Measurements from ENCODE around the gene VPS41. TPM values are rescaled to one million over a fixed set of nuclear protein-coding genes. Genes with fewer than 3 reads are reported as not detected.

VPS41 gene
- total and polyA plus RNA-seq, 4 donors = 9.2 to 24.1 (median 16.1) TPM

DNA sequence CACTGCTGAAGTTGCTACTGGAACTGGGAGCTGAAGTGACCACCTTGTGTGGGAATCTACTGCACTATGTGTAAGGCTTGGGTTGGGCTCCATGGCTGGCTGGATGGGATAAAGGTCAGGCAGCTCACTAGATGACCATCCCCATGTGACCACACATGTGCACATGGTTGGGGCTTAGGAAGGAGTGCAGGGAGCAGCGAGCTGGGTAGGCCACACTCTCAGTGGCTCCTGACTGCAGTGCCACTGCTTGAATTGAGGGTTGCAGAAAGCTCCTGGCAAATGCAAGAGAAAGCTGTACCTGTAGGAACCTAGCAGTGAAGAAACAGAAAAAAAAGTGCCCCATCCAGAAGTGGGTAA lies 230.3 kb downstream of the VPS41 start:
- H3K27ac ChIP-seq (ENCODE audit: low read depth in 1 of 2, low read length in 2 of 2) = no peak overlapping the region
- TF ChIP-seq, protein P1, sequence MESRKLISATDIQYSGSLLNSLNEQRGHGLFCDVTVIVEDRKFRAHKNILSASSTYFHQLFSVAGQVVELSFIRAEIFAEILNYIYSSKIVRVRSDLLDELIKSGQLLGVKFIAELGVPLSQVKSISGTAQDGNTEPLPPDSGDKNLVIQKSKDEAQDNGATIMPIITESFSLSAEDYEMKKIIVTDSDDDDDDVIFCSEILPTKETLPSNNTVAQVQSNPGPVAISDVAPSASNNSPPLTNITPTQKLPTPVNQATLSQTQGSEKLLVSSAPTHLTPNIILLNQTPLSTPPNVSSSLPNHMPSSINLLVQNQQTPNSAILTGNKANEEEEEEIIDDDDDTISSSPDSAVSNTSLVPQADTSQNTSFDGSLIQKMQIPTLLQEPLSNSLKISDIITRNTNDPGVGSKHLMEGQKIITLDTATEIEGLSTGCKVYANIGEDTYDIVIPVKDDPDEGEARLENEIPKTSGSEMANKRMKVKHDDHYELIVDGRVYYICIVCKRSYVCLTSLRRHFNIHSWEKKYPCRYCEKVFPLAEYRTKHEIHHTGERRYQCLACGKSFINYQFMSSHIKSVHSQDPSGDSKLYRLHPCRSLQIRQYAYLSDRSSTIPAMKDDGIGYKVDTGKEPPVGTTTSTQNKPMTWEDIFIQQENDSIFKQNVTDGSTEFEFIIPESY (IDR thresholded peaks at IDR 0.05) = no peak
- TF ChIP-seq FOXA2 (IDR thresholded peaks at IDR 0.05) (no peak), JUND (IDR thresholded peaks at IDR 0.05) (no peak), TAF1 (conservative IDR thresholded peaks at IDR 0.05) (no peak)
- TF ChIP-seq, protein P2, sequence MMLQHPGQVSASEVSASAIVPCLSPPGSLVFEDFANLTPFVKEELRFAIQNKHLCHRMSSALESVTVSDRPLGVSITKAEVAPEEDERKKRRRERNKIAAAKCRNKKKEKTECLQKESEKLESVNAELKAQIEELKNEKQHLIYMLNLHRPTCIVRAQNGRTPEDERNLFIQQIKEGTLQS (IDR thresholded peaks at IDR 0.05) = no peak
- 76% methylated on average over 1 of the region's 1 CpG for WGBS

DNA sequence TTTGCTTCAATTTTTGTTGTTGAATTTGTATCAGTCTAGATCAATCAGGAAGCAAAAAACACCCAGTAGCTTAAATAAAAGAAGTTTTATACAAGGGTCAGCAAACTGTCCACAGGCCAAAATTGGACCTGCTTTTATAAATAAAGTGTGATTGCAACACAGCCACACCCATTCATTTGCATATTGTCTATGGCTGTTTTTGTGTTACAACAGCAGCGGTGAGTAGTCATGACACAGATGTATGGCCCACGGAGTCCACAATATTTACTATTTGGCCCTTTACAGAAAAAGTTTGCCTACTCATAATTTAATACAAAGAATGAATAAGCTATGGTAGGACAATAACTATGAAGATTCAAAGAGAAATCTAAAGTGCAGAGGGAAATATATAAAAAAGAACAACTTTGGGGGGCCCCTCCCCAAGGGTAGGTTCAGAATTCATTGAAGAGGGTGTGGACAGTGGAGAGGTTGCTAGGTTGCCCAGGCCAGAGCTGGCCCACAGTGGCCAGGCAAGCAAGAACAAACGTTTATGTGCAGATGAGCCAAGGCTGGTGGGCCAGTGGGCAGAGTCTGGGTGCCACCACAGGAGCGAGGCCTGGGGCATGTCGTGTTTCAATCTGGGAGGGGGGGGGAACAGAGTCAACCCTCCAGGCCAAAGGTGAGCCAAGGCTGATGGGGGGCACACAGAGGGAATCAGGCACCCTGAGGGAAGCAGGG lies 230.9 kb downstream of the VPS41 start:
- H3K27me3 ChIP-seq (ENCODE audit: control insufficient read depth in 4 of 4, insufficient read depth in 4 of 4, low read length in 3 of 4) = no peaks in the 10 kb centered on the region
- H3K9ac ChIP-seq (ENCODE audit: low read depth in 1 of 2, low read length in 2 of 2) = no peak overlapping the region
- no peak for DNase-seq (ENCODE audit: low spot score)
- H3K27ac ChIP-seq (ENCODE audit: low read depth in 1 of 2, low read length in 2 of 2) = no peak overlapping the region
- H3K4me1 ChIP-seq (ENCODE audit: control insufficient read depth in 4 of 4, insufficient read depth in 4 of 4, low read length in 3 of 4) = no peaks in the 10 kb centered on the region
- H3K9me3 ChIP-seq (ENCODE audit: control insufficient read depth in 4 of 4, low read length in 3 of 4) = no peaks in the 10 kb centered on the region
- no peak overlapping the region for H3K4me3 ChIP-seq (ENCODE audit: low read depth in 1 of 3, low read length in 3 of 3)
- H3K36me3 ChIP-seq (ENCODE audit: control insufficient read depth in 4 of 4, insufficient read depth in 3 of 4, low read depth in 1 of 4, low read length in 3 of 4) = no peaks in the 10 kb centered on the region
- WGBS = 83% methylated on average over 5 of the region's 5 CpGs
- TF ChIP-seq FOXA2 (IDR thresholded peaks at IDR 0.05) (no peak), JUND (IDR thresholded peaks at IDR 0.05) (no peak), HNF4A (conservative IDR thresholded peaks at IDR 0.05) (no peak), HNF4G (IDR thresholded peaks at IDR 0.05) (no peak), MAX (IDR thresholded peaks at IDR 0.05) (no peak), SP1 (IDR thresholded peaks at IDR 0.05) (no peak), TAF1 (conservative IDR thresholded peaks at IDR 0.05) (no peak), RXRA (IDR thresholded peaks at IDR 0.05) (no peak)

More for the DNA sequence above, 230.3 kb downstream of the VPS41 start:
- H3K9ac ChIP-seq (ENCODE audit: low read depth in 1 of 2, low read length in 2 of 2) = no peak overlapping the region
- no peaks in the 10 kb centered on the region for H3K27me3 ChIP-seq (ENCODE audit: control insufficient read depth in 4 of 4, insufficient read depth in 4 of 4, low read length in 3 of 4)
- no peaks in the 10 kb centered on the region for H3K4me1 ChIP-seq (ENCODE audit: control insufficient read depth in 4 of 4, insufficient read depth in 4 of 4, low read length in 3 of 4)
- no peaks in the 10 kb centered on the region for H3K36me3 ChIP-seq (ENCODE audit: control insufficient read depth in 4 of 4, insufficient read depth in 3 of 4, low read depth in 1 of 4, low read length in 3 of 4)
- H3K9me3 ChIP-seq (ENCODE audit: control insufficient read depth in 4 of 4, low read length in 3 of 4) = no peaks in the 10 kb centered on the region
- no peak overlapping the region for H3K4me3 ChIP-seq (ENCODE audit: low read depth in 1 of 3, low read length in 3 of 3)
- DNase-seq (ENCODE audit: low spot score) = no peak

DNA sequence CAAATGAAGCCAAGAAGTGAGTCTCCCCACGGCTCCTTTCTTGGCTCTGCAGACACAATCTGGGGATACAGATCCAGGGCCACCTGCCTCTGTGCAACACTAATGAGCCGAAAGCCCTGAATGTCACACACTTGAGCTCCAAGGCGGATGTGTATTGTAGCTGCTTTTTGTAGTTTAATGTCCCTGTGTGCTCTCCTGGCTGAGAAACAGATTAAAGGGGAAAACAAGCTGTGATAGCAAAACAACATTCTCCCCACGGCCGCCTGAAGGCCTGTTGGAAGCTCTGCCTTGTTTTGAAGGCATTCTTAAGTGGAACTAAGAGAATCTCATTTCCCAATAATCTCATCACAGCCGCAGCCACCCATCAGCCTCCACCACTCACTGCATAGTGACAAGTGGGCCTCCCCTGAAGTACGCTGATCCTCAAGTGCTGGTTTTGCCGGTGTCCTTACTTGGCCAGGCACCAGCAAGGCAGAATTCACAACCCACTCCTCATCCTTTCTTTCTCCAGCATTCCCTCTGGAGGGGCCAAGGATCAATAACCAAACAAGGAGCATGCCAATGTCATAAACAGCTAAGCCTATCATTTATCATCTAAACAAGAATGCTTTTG lies 233.4 kb downstream of the VPS41 start:
- no peak for DNase-seq (ENCODE audit: low spot score)
- H3K27me3 ChIP-seq (ENCODE audit: control insufficient read depth in 4 of 4, insufficient read depth in 4 of 4, low read length in 3 of 4) = peaks cover 0 to 1% (median 0%) of the 10 kb centered on the region in 4 donors
- no peak overlapping the region for H3K27ac ChIP-seq (ENCODE audit: low read depth in 1 of 2, low read length in 2 of 2)
- no peak overlapping the region for H3K9ac ChIP-seq (ENCODE audit: low read depth in 1 of 2, low read length in 2 of 2)
- H3K4me3 ChIP-seq (ENCODE audit: low read depth in 1 of 3, low read length in 3 of 3) = no peak overlapping the region
- TF ChIP-seq RXRA (IDR thresholded peaks at IDR 0.05) (no peak), TAF1 (conservative IDR thresholded peaks at IDR 0.05) (no peak), HNF4A (conservative IDR thresholded peaks at IDR 0.05) (no peak), HNF4G (IDR thresholded peaks at IDR 0.05) (no peak), YY1 (IDR thresholded peaks at IDR 0.05) (no peak), RAD21 (IDR thresholded peaks at IDR 0.05) (no peak), NR2F2 (IDR thresholded peaks at IDR 0.05) (no peak), GABPA (IDR thresholded peaks at IDR 0.05 in 1 of 2, conservative IDR thresholded peaks at IDR 0.05 in 1 of 2) (no peak), SP1 (IDR thresholded peaks at IDR 0.05) (no peak)
- TF ChIP-seq, protein P2 (IDR thresholded peaks at IDR 0.05) = no peak
- TF ChIP-seq, protein P3, sequence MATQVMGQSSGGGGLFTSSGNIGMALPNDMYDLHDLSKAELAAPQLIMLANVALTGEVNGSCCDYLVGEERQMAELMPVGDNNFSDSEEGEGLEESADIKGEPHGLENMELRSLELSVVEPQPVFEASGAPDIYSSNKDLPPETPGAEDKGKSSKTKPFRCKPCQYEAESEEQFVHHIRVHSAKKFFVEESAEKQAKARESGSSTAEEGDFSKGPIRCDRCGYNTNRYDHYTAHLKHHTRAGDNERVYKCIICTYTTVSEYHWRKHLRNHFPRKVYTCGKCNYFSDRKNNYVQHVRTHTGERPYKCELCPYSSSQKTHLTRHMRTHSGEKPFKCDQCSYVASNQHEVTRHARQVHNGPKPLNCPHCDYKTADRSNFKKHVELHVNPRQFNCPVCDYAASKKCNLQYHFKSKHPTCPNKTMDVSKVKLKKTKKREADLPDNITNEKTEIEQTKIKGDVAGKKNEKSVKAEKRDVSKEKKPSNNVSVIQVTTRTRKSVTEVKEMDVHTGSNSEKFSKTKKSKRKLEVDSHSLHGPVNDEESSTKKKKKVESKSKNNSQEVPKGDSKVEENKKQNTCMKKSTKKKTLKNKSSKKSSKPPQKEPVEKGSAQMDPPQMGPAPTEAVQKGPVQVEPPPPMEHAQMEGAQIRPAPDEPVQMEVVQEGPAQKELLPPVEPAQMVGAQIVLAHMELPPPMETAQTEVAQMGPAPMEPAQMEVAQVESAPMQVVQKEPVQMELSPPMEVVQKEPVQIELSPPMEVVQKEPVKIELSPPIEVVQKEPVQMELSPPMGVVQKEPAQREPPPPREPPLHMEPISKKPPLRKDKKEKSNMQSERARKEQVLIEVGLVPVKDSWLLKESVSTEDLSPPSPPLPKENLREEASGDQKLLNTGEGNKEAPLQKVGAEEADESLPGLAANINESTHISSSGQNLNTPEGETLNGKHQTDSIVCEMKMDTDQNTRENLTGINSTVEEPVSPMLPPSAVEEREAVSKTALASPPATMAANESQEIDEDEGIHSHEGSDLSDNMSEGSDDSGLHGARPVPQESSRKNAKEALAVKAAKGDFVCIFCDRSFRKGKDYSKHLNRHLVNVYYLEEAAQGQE (IDR thresholded peaks at IDR 0.05) = no peak
- TF ChIP-seq, protein P4, sequence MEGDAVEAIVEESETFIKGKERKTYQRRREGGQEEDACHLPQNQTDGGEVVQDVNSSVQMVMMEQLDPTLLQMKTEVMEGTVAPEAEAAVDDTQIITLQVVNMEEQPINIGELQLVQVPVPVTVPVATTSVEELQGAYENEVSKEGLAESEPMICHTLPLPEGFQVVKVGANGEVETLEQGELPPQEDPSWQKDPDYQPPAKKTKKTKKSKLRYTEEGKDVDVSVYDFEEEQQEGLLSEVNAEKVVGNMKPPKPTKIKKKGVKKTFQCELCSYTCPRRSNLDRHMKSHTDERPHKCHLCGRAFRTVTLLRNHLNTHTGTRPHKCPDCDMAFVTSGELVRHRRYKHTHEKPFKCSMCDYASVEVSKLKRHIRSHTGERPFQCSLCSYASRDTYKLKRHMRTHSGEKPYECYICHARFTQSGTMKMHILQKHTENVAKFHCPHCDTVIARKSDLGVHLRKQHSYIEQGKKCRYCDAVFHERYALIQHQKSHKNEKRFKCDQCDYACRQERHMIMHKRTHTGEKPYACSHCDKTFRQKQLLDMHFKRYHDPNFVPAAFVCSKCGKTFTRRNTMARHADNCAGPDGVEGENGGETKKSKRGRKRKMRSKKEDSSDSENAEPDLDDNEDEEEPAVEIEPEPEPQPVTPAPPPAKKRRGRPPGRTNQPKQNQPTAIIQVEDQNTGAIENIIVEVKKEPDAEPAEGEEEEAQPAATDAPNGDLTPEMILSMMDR (IDR thresholded peaks at IDR 0.05; ENCODE audit: low read depth, low read length, missing input control) = no peak
- 58% methylated on average over 8 of the region's 8 CpGs for WGBS
- no peaks in the 10 kb centered on the region for H3K36me3 ChIP-seq (ENCODE audit: control insufficient read depth in 4 of 4, insufficient read depth in 3 of 4, low read depth in 1 of 4, low read length in 3 of 4)
- no peaks in the 10 kb centered on the region for H3K9me3 ChIP-seq (ENCODE audit: control insufficient read depth in 4 of 4, low read length in 3 of 4)
- no peaks in the 10 kb centered on the region for H3K4me1 ChIP-seq (ENCODE audit: control insufficient read depth in 4 of 4, insufficient read depth in 4 of 4, low read length in 3 of 4)

Data from liver (tissue), 9 donors.